HK-2 (cell line): ENCODE data around the gene TMEM125.

ENCODE experiments used
- DNase-seq: peaks from one replicate; pipeline ENCODE4 v3.0.0-alpha.2; 2018; ENCODE audit not compliant: unreplicated experiment

The TMEM125 gene

DNA sequence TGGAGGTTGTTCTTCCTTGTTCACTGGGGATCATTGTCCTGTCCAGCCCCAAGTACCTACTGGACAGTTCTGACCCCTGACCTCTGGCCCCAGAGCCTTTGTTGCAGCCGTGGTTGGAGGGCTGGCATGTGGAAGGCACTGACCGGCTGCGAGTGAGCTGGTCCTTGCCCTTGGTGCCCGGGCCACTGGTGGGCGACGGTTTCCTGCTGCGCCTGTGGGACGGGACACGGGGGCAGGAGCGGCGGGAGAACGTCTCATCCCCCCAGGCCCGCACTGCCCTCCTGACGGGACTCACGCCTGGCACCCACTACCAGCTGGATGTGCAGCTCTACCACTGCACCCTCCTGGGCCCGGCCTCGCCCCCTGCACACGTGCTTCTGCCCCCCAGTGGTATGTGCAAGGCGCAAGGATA lies 42.4 kb downstream of the TMEM125 start:
- no peak for DNase-seq

DNA sequence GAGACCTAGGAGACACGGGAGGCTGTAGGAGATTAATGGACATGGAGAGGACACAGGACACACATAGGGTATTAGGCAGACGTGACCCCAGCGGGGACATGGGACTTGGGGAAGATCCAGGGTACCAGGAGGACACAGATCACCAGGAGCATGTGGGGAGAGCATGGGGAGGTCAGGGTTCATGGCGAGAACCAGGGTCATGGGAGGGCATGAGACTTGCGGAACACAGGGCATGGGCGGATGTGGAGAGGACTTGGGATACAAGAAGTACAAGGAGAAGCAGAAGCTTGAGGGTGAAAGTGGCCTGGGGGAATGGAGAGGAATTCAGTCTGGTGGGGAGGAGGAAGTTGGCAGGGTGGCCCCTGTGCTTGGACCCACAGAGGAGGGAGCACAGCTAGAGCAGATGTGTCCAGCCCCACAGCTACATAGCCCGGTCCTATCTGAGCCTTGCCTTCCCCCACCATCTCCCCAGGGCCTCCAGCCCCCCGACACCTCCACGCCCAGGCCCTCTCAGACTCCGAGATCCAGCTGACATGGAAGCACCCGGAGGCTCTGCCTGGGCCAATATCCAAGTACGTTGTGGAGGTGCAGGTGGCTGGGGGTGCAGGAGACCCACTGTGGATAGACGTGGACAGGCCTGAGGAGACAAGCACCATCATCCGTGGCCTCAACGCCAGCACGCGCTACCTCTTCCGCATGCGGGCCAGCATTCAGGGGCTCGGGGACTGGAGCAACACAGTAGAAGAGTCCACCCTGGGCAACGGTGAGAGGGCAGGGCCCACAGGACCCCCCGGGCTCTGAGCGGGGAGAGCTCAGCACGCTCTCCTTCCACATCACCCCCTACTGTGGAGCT lies 43.1 kb downstream of the TMEM125 start:
- DNase-seq = no peak

DNA sequence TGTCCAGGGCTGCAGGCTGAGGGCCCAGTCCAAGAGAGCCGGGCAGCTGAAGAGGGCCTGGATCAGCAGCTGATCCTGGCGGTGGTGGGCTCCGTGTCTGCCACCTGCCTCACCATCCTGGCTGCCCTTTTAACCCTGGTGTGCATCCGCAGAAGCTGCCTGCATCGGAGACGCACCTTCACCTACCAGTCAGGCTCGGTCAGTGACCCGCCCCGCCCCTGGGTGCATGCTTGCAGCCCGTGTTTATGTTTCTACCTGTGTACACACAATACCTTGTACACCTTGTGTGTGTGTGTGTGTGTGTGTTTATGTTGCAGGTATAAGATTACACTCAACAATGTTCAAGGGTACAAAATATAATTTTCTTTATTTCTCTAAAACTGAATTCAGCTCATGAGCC lies 44.0 kb downstream of the TMEM125 start:
- no peak for DNase-seq

DNA sequence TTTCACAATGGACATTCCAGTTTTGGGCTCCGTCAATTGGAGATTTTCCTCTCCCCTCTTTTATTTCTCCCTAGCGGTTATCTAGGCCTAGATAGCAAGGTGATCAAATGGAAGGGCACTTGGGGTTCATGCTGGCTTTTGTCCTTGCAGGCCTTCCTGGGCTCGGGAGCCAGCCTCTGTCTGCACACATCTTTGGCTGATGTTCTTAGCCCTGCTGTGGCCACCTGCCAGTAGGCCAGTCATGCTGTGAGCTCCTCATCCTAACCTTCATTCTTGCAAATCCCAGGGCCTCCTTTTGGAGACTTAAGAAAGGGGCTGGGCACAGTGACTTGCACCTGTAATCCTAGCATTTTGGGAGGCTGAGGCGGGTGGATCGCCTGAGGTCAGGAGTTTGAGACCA lies 44.5 kb downstream of the TMEM125 start:
- no peak for DNase-seq

DNA sequence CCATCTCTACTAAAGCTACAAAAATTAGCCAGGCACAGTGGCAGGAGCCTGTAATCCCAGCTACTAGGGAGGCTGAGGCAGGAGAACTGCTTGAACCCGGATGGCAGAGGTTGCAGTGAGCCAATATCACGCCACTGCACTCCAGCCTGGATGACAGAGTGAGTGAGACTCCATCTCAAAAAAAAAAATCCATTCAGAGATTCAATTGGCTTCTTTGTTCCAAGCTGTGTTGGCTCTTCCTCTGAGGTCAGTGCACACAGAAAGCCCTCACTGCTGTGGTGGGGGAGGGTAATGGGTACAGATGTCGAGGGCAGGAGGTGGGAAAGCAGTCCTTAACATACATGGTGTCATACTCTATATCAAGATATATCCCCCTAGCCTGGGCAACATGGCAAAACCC lies 45.7 kb downstream of the TMEM125 start:
- no peak for DNase-seq

DNA sequence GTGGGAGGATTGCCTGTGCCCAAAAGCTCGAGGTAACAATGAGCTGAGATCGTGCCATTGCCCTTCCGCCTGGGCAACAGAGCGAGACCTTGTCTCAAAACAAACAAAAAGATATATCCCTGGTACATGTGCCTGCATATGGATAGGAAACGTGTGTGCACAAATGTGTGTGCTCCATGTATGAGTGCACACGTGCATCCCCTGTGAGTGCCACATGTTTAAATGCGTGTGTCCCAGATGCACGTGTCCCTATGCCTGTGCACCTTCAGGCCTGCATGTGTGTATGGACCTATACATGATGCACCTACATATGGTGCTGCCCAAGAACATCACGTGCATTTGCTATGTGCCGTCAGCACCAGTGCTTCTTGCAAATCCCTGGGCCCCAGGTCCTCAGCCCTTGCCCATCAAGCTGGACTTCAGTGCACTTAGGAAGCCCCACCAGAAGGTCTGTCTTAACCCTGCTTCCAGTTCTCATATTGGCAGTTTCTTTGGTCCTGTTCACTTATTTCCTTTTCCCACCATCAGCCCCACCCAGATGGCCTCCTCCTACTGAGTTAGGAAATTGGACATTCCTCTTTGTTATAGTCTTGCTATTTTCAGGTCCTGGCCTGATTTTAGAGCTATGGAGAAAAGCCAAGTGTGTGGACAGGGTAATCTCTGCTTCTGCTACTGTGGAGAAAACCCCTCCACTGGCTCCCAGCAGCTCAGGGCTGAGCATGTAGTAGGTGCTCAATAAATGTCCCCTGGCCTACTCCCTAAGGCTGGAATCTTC lies 46.4 kb downstream of the TMEM125 start:
- DNase-seq = no peak

DNA sequence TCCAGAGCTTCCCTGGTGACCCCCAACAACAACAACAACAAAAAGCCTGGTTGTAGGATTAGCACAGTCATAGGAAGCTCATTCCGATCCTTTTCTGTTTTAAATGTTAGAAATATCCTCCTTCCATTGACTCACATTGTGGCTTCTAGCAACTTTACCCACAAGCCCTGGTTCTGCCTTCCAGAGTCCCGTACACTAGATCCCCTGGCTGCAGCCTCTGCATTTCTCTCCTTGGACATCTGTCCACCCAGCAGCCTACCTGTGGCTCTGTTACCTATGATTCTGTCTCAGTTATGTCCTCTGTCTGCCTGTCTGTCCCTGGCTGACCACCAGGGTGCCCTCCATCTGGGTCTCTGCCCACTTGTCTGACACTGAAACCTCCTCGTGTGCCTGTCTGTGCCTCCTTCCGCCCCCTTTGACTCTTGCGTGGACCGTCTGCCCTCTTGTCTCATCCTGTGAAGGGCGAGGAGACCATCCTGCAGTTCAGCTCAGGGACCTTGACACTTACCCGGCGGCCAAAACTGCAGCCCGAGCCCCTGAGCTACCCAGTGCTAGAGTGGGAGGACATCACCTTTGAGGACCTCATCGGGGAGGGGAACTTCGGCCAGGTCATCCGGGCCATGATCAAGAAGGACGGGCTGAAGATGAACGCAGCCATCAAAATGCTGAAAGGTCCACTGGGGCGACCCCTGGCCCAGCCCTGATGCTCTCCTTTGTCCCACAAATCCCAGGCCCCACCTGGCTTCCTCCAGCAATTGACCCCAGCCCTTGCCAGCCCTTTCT lies 47.1 kb downstream of the TMEM125 start:
- DNase-seq = no peak

DNA sequence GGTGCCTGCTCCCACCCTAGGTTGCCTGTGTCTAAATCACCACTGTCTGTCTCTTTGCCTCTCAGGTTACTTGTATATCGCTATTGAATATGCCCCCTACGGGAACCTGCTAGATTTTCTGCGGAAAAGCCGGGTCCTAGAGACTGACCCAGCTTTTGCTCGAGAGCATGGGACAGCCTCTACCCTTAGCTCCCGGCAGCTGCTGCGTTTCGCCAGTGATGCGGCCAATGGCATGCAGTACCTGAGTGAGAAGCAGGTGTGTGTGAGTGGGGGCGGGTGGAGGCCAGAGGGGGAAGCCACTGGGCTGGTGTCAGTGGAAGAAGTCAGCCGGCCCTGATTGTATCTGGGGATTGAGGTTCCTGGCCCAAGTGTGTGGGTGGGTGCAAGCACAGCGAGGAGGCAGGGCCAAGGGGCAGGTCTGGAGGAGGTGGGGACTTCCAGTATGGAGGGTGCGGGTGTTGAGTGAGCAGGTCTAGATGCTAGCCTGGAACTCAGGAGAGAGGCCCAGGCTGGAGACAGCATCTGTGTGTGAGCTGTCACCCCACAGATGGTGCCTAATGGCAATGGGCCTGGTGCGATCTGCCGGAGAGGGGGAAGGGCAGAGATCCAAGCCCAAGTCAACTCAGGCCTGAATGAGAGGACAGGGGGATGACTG lies 48.2 kb downstream of the TMEM125 start:
- no peak for DNase-seq

DNA sequence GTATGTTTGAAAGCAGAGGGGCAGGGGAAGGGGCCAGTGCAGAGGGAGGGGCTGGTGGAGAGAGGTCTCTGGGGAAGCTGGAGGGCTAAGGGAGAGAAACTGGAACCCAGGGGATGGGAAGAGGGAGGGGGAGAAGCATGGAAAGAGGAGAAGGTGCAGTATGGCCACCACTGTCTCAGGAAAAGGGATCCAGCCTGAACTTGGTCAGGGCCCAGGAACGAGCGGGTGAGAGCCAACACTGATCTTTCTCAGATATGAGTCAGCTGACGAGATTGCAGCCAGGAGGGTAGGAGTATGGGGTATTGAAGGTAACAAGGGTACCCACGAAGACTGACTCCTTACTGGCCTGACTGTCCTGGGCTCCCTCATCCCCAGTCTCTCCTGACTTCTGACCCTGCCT lies 49.0 kb downstream of the TMEM125 start:
- no peak for DNase-seq

DNA sequence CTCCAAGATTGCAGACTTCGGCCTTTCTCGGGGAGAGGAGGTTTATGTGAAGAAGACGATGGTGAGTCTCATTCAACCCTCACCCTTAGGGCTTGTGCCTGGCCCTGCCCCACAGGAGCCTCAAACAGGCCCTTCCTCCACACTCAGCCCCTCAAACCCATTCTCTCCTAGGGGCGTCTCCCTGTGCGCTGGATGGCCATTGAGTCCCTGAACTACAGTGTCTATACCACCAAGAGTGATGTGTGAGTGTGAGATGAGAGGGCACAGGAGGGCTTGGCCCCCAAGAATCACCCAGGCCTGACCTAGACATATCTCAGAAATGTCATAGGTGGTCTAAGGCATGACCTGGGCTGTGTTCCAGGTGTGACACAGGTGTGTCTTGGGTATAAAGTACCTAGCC lies 49.5 kb downstream of the TMEM125 start:
- no peak for DNase-seq

DNA sequence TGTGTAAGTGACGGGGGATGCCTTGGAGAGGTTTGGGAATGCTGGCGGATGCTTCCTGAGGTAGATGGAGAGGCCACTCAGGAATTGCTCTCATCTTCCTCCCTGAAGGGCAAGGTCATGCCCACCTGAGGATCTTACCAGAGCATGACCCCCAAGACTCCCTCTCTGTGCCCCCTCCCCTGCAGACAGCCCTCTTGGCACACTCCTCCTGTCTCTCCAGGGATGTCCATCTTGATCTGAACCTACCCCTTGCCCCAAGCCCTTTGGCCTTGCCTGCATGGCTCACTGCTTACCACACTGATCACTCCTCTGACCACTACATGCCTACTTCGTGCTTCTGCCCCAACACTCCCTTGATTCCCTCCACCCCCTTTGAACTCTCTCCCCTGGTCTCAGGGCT lies 50.0 kb downstream of the TMEM125 start:
- no peak for DNase-seq

DNA sequence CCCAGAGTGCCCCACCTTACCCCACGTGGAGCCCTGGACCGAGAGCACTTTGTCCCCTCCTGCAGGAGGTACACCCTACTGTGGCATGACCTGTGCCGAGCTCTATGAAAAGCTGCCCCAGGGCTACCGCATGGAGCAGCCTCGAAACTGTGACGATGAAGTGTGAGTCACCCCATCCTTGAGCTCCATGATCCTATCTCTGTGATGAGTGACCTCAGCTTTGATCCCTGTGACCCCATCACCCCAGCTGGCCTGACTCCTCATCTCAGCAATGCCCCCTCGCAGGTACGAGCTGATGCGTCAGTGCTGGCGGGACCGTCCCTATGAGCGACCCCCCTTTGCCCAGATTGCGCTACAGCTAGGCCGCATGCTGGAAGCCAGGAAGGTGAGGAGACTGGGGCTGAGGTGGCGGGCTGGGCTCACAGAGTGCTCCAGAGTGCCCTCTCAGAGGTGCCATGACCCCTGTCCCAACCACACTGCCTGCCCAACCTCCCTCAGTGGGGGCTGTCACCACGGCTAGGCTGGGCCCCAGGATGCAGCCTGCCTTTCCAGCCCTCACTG lies 51.6 kb downstream of the TMEM125 start:
- no peak for DNase-seq

DNA sequence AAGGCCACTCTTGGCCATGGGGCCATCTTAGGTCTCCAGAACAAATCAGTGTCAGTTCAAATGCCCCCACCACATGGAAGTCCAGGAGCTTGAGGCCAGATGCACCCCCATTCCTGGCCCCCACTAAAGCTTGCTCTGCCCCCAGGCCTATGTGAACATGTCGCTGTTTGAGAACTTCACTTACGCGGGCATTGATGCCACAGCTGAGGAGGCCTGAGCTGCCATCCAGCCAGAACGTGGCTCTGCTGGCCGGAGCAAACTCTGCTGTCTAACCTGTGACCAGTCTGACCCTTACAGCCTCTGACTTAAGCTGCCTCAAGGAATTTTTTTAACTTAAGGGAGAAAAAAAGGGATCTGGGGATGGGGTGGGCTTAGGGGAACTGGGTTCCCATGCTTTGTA lies 52.7 kb downstream of the TMEM125 start:
- no peak for DNase-seq
